Measurements from ENCODE around the gene KLRC2. TPM values are rescaled to one million over a fixed set of nuclear protein-coding genes. Genes with fewer than 3 reads are reported as not detected.
"Not testable (repeated sequence)": the region's sequence is repeated elsewhere in the genome, so short reads cannot be mapped to it uniquely, and the experiment has no call there.

The KLRC2 gene
- total RNA-seq, 1 donor from 2014 or later = 1.5 TPM

- intact Hi-C loops (cut with DNase I) = no loop called here
- no peak for DNase-seq (ENCODE audit: extremely low spot score in 2 of 2)
Observed at GRCh38 chr12:10455766-10456165, 20.0 kb upstream of the KLRC2 start.

GRCh38 chr12:10454531-10454930 lies 18.7 kb upstream of the KLRC2 start:
- no peaks in the 10 kb centered on the region for H3K36me3 ChIP-seq
- TF ChIP-seq CTCF (IDR thresholded peaks at IDR 0.05) (no peak), POLR2AphosphoS5 (IDR thresholded peaks at IDR 0.05; ENCODE audit: insufficient read depth in 1 of 2, low read depth in 1 of 2) (no peak), POLR2A (IDR thresholded peaks at IDR 0.05) (no peak)
- H3K4me3 ChIP-seq = no peak overlapping the region
- intact Hi-C loops (cut with DNase I) = no loop called here
- no peaks in the 10 kb centered on the region for H3K27me3 ChIP-seq
- no peaks in the 10 kb centered on the region for H3K4me1 ChIP-seq
- no peak overlapping the region for H3K27ac ChIP-seq
- no peak for DNase-seq (ENCODE audit: extremely low spot score in 2 of 2)
- no peaks in the 10 kb centered on the region for H3K9me3 ChIP-seq

More at GRCh38 chr12:10455766-10456165, 20.0 kb upstream of the KLRC2 start:
- no peak for TF ChIP-seq POLR2A (IDR thresholded peaks at IDR 0.05)
- TF ChIP-seq POLR2AphosphoS5 (IDR thresholded peaks at IDR 0.05; ENCODE audit: insufficient read depth in 1 of 2, low read depth in 1 of 2) = no peak
- TF ChIP-seq CTCF (IDR thresholded peaks at IDR 0.05) = no peak
- H3K9me3 ChIP-seq = no peaks in the 10 kb centered on the region
- no peaks in the 10 kb centered on the region for H3K27me3 ChIP-seq
- no peak overlapping the region for H3K27ac ChIP-seq
- no peak overlapping the region for H3K4me3 ChIP-seq
- no peaks in the 10 kb centered on the region for H3K36me3 ChIP-seq
- no peaks in the 10 kb centered on the region for H3K4me1 ChIP-seq

- Histone ChIP-seq H3K4me1 (no peaks in the 10 kb centered on the region), H3K9me3 (no peaks in the 10 kb centered on the region), H3K36me3 (no peaks in the 10 kb centered on the region), H3K27ac (no peak within 1 kb of the TSS), H3K4me3 (no peak within 1 kb of the TSS), H3K27me3 (no peaks in the 10 kb centered on the region)
- intact Hi-C loops (cut with DNase I) = no loop called here
- TF ChIP-seq POLR2AphosphoS5 (IDR thresholded peaks at IDR 0.05; ENCODE audit: insufficient read depth in 1 of 2, low read depth in 1 of 2) (no peak), POLR2A (IDR thresholded peaks at IDR 0.05) (no peak), CTCF (IDR thresholded peaks at IDR 0.05) (no peak)
- no peak for DNase-seq (ENCODE audit: extremely low spot score in 2 of 2)
Observed at GRCh38 chr12:10453156-10453555, 17.3 kb upstream of the KLRC2 start, which contains the start of gene KLRC1. Gene KLRC1 (minus strand): TSS chr12:10453377. CDS start chr12:10451156, 2,221 bp downstream.

- no peaks in the 10 kb centered on the region for H3K4me1 ChIP-seq
- no peak overlapping the region for H3K4me3 ChIP-seq
- intact Hi-C loops (cut with DNase I) = no loop called here
- DNase-seq (ENCODE audit: extremely low spot score in 2 of 2) = no peak
- no peaks in the 10 kb centered on the region for H3K36me3 ChIP-seq
- TF ChIP-seq CTCF (IDR thresholded peaks at IDR 0.05) = no peak
- TF ChIP-seq POLR2A (IDR thresholded peaks at IDR 0.05) = no peak
- no peak for TF ChIP-seq POLR2AphosphoS5 (IDR thresholded peaks at IDR 0.05; ENCODE audit: insufficient read depth in 1 of 2, low read depth in 1 of 2)
- H3K27me3 ChIP-seq = no peaks in the 10 kb centered on the region
- no peak overlapping the region for H3K27ac ChIP-seq
- no peaks in the 10 kb centered on the region for H3K9me3 ChIP-seq
Observed at GRCh38 chr12:10448236-10448635, 12.4 kb upstream of the KLRC2 start.

- H3K27ac ChIP-seq; intact Hi-C loops (cut with DNase I); H3K27me3 ChIP-seq; H3K4me3 ChIP-seq; H3K9me3 ChIP-seq; DNase-seq (ENCODE audit: extremely low spot score in 2 of 2); H3K36me3 ChIP-seq; H3K4me1 ChIP-seq: not testable (repeated sequence)
Observed at GRCh38 chr12:10446052-10446451, 10.2 kb upstream of the KLRC2 start.

GRCh38 chr12:10441144-10441543 lies 5.3 kb upstream of the KLRC2 start:
- H3K27ac ChIP-seq; intact Hi-C loops (cut with DNase I); DNase-seq (ENCODE audit: extremely low spot score in 2 of 2); H3K36me3 ChIP-seq; H3K4me1 ChIP-seq; H3K27me3 ChIP-seq; H3K9me3 ChIP-seq; H3K4me3 ChIP-seq: not testable (repeated sequence)

GRCh38 chr12:10439608-10440274 lies 3.9 kb upstream of the KLRC2 start:
- intact Hi-C loops (cut with DNase I); H3K27ac ChIP-seq; H3K36me3 ChIP-seq; H3K4me1 ChIP-seq; H3K27me3 ChIP-seq; DNase-seq (ENCODE audit: extremely low spot score in 2 of 2); H3K9me3 ChIP-seq; H3K4me3 ChIP-seq: not testable (repeated sequence)

GRCh38 chr12:10437601-10438000 lies 1.8 kb upstream of the KLRC2 start:
- H3K4me3 ChIP-seq; H3K9me3 ChIP-seq; H3K4me1 ChIP-seq; intact Hi-C loops (cut with DNase I); H3K27ac ChIP-seq; H3K27me3 ChIP-seq; DNase-seq (ENCODE audit: extremely low spot score in 2 of 2); H3K36me3 ChIP-seq: not testable (repeated sequence)

- H3K27me3 ChIP-seq; intact Hi-C loops (cut with DNase I); H3K4me1 ChIP-seq; H3K9me3 ChIP-seq; H3K4me3 ChIP-seq; H3K27ac ChIP-seq; DNase-seq (ENCODE audit: extremely low spot score in 2 of 2); H3K36me3 ChIP-seq: not testable (repeated sequence)
Observed at GRCh38 chr12:10430623-10431022, 5.2 kb downstream of the KLRC2 start.

All from vagina (tissue), 2 donors.